Measurements from ENCODE around the gene ADGRD2.

ADGRD2 gene

DNA sequence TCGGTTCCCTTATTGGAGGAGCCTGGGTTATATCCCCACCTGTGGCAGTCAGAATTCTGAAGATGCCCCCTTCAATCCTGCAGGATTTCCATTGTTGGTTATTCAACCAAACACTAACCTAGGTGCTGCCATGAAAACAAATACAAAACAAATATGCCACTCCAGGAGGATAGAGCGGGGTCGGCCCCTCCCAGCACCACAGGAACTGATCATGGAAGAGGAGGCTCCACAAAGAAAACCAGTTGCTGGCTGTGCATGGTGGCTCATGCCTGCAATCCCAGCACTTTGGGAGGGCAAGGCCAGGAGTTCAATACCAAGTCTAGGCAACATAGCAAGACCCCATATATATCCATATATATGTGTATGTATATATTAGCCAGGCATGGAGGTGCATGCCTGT lies 13.2 kb upstream of the ADGRD2 start:
- no peak for DNase-seq (ENCODE audit: low spot score)

DNA sequence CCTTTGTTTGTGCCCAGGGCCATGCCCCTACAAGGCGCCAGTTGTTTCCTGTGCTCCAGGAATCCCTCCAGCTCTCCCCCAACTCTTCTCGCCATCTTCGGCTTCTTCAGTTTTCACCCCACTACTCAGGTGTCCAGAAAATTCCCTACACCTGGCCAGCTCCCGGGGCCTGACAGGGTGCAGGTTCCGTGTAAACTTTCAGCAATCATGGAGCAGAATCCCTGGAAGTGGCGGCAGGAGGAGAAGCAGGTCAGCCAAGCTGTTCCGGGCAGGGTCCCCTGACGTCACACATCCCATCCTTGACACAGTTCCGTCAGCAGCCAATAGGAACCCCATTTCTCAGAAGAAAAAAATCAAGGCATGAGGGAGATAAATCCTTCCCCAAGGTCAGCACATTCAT lies 12.2 kb upstream of the ADGRD2 start:
- no peak for DNase-seq (ENCODE audit: low spot score)

DNA sequence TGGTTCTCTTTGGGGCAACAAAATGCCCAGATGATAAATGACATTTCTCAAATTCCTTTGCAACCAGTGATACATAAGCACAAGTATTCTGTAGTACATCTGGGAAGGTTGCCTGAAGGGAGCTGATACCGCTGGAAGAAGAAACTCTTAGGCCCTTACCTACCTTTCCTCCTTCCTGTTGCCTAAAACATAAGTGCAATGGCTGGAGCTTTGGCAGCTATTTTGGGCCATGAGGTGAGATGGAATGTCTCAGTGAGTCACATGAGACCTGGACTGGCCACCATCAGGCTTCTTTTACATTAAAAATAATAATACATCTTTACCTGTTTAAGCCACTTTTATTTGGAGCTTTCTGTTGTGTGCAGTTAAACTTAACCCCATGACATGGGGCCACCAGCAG lies 11.2 kb upstream of the ADGRD2 start:
- no peak for DNase-seq (ENCODE audit: low spot score)

DNA sequence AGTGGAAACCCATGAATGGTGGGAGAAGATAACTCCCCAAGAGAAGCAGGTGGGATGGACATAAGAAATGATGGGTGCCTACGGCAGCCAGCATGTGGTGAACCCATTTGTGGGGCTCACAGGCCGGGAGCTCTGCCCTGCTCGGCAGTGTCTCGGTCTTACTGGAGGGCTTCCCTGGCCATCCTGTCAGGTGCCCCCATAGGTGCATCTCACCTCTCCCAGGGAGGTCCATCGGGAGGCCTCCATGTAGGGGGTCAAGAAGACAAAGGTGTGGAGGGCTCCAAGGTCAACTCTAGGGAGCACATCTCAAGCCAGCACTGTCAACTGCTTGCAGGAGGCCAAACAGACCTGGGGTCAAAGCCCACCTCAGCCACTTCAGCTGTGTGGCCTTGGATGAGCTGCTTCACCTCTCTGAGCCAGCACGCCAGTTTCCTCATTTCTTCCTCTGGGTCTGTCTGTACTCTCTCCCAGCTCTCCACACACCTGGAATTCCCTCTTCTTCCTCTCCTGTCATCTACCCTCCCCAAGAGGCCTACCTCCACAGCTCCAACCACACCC lies 10.5 kb upstream of the ADGRD2 start:
- no peak for DNase-seq (ENCODE audit: low spot score)

DNA sequence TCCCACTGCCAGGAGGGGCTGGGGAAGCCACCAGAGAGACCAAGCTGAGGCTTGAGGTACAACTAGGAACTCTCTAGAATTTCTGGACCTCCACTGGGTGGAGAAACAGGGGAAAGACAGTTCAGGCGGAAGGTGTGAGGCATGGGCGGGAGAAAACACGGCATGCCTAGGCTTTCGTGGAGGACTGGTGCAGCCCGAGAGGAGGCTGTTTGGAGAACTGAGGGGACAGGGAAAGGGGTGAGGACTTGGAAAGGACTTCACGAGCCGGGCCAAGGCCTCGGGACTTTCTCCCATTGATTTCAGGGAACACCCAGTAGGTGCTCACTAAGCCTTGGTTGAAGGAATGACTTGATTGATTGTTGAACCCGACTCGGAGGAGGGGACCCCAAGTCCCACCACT lies 9.5 kb upstream of the ADGRD2 start:
- no peak for DNase-seq (ENCODE audit: low spot score)

DNA sequence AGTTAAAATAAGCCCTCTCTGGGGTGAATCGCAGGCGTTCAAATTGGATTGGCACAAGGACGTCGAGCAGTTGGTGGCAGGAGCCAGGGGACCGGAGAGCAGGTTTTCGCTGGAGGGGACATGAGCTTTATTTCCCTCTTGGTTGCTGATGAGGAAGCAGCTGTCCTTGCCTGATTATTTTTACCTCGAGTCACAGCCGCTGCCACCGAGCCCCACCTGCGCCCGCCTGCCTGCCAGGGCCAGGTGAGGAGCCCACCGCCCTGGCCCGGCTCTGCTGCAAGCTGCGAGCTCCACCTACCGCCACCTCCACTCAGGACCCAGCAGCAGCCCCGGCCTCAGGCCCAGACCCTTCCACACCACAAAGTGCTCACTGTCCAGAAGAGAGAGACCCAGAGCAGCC lies 9.0 kb upstream of the ADGRD2 start:
- no peak for DNase-seq (ENCODE audit: low spot score)

DNA sequence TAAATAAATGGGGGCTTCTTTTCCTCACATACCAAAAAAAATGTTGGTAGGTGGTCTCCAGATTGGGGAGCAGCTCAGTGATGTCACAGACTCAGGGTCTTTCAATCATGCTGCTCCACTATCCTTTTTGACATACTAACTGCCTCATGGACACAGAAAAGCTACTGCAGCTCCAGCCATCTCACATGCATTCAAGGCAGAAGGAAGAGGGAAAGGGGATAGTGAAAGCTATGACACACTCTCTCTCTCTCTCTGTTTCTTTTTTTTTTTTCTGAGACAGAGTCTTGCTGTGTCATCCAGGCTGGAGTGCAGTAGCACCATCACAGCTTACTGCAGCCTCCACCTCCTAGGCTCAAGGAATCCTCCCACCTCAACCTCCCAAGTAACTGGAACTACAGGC lies 7.9 kb upstream of the ADGRD2 start:
- DNase-seq (ENCODE audit: low spot score): no peak

DNA sequence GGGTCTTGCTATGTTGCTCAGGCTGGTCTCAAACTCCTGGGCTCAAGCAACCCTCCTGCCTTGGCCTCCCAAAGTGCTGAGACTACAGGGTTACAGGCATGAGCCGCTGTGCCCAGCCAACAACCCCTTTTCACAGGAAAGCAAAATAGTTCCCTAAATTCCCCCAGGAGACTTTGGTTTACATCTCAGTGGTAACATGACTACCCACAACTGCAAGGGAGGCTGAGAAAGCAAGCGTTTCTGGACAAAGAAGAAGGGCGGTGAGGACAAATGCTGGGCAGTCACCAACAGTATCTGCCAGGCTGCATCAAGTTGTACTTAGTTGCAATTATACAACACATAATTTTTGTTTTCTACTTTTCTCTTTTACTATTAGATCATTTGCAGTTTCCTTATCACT lies 7.4 kb upstream of the ADGRD2 start:
- DNase-seq (ENCODE audit: low spot score): no peak

DNA sequence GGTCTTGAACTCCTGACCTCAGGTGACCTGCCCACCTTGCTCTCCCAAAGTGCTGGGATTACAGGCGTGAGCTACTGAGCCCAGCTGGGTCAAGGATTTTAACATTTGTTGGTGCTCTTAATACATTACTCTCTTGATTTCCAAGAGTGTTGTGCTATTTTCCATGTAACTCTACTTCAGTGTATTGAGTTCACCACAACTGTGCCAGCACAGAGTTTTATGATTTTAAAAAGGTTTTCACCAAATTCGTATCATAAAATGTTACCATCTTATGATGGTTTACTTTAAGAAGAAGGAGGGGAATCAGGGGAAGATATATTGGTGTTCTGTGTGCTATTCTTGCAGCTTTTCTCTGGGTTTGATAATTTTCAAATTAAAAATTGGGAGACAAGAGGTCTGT lies 6.6 kb upstream of the ADGRD2 start:
- no peak for DNase-seq (ENCODE audit: low spot score)

DNA sequence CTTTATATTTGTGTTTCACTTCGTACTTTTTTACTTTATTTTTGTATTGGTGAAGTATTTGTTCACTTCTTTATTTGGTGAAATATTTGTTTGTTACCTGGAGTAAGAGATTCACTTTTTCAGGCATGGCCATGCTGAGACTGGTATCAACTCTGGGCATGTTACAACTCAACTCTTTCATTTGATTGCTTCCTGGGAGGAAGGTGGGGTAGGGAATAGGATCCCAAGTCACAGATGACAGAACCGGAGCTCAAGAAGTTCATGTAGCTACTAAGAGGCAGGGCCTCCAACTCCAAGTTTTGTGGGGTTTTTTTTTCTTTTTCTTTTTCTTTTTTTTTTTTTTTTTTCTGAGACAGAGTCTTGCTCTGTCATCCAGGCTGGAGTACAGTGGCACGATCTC lies 6.1 kb upstream of the ADGRD2 start:
- no peak for DNase-seq (ENCODE audit: low spot score)

DNA sequence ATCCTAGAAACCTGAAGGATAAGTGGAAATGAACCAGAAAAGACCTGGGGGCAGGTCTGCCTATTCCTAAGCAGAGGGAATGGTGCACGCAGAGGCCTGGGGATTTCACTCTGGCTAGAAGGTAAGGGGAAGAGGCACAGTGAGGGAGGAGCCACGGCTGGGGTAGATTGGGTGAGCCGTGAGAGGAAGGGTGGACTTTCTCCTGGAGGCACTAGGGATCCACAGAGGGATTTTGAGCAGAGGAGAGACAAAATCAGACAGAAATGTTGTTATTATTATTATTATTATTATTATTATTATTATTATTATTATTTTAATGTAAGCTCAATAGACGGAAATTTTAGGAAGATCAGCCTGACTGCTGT lies 3.0 kb upstream of the ADGRD2 start:
- no peak for DNase-seq (ENCODE audit: low spot score)

DNA sequence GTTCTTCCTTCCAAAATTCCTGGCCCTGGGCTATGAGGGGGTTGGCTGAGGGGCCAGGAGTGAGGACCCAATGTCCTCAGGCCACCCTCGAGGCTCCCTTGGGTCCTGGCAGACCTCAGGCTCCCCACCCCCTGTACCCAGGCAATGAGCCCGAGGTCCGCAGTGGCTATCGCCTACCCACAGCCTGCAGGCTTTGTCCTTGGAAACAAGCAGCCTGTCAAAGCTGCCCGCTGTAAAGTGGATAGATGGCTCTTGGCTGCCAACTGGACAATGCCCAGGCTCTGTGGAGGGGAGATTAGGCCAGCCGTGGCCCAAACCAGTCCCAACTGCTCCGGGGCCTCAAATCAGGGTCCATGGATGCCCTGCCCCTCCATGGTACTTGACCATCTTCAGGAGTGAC lies 2.2 kb upstream of the ADGRD2 start:
- no peak for DNase-seq (ENCODE audit: low spot score)

DNA sequence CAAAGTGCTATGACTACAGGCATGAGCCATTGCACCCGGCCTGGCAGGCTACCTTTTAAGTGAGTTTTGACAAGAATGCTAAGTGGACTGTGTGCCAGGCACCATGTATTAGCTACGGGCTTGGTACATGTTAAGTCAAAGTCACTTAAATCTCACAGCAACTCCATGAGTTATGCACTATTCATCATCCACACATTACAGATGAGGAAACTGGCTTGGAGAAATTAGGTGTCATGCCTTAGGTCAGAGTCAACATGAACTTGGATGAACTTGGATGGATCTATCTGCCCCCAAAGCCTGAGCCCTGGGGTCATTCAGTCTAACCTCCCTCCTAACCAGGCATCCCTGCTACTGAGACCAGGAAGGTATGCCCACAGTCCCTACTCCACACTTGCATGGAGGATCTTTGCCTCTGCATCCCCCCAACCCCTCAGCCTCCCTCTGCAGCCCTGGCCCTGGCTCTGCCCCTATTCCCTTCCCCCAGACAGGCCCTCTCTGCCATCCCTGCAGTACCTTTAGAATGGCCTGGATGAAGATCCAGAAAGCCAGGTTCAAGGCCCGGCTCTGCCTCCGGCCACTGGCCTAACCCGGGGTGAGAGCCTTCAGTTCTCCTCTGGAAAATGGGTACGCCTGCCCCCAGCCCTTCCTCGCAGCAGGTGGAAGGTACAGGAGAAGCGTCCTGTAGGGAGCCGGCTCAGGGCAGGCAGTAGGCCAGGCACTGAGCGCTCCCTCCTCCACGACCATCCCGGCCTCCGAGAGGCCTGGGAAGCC lies 685 bp upstream of the ADGRD2 start:
- DNase-seq (ENCODE audit: low spot score): no peak

DNA sequence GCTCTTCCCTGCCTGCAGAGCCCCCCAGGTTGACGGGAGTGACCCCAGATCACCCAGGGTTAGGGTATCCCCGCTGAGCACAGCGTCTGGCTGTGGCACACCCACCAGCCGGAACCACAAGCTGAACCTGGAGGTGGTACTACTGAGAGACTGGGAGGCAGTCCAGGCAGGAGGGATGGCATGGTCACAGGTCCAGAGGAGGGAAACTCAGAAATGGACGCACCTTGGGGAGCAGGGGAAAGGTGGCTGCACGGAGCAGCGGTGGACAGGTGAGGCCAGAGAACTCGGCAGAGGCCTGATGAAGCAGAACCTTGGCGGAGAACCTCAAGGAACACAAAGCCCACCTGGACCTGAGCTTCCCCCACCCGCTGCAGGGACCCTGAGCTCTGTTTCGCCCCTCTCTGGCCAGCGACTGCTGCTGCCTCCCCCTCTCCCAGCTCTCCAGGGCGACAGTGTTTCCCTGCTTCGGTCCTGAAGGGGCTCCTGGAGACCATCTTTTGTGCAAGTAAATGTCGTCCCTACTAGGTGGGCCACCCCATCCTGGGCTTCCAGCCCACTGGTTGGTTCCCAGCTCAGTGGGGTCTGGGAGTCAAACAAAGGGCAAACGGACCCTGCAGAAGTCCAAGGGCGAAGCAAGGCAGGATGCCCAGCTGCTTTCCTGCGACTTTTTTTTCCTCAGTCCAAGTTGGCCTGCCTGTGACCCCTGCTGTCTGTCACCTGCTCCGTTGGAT lies 845 bp downstream of the ADGRD2 start:
- DNase-seq (ENCODE audit: low spot score): no peak

DNA sequence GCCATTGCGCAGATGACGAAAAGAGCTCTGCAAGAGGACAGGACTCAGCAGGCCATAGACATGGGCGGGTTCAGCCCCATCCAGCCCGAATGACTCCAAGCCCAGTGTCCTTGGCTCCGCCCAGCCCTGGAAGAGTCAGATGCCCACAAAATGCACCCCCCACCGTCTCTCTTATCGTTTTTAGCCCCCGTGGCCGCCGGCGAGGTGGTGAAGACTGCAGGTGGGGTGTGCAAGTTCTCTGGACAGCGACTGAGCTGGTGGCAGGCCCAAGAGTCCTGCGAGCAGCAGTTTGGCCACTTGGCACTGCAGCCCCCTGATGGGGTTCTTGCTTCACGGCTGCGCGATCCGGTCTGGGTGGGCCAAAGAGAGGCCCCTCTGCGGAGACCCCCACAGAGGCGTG lies 2.1 kb downstream of the ADGRD2 start:
- DNase-seq (ENCODE audit: low spot score): no peak

DNA sequence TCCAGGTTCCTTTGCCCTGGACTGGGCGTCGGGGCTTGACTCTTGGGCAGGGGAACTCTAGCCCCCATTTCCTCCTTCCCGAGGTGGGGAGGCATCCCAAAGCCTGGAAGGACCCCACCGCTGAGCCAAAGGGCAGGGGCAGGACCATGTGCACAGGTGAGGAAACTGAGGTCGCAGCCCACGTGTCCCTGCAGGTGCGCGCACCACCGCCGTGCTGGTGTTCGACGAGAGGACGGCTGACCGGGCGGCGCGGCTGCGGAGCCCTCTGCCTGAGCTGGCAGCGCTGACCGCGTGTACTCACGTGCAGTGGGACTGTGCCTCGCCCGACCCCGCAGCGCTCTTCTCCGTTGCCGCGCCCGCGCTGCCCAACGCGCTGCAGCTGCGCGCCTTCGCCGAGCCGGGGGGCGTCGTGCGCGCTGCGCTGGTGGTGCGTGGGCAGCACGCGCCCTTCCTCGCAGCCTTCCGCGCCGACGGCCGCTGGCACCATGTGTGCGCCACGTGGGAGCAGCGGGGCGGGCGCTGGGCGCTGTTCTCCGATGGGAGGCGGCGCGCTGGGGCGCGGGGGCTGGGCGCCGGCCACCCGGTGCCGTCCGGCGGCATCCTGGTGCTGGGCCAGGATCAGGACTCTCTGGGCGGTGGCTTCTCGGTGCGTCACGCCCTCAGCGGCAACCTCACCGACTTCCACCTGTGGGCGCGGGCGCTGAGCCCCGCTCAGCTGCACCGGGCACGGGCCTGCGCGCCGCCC lies 2.8 kb downstream of the ADGRD2 start:
- no peak for DNase-seq (ENCODE audit: low spot score)

DNA sequence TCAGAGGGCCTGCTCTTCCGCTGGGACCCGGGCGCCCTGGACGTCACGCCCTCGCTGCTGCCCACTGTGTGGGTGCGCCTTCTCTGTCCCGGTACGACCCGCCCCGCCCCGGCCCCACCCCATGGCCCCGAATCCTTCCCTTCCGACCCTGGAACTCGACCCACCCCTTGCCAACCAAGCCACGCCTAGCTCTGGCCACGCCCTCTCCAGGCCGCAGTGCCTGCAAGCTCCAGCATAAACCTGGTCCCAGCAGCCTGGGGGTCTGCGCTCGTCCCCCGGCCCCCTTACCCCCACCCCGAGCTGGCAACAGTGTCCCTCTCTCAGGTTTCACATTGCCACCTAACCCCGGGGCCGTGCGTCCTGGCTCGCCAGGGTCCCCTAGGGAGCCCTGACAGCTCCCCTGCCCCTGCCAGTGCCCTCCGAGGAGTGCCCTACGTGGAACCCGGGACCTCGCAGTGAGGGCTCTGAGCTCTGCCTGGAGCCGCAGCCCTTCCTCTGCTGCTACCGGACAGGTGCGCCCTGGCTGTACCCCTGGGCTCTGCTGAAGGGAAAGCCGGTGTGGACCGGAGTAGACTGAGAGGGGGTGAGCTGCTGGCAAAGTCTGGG lies 3.4 kb downstream of the ADGRD2 start:
- DNase-seq (ENCODE audit: low spot score): no peak

DNA sequence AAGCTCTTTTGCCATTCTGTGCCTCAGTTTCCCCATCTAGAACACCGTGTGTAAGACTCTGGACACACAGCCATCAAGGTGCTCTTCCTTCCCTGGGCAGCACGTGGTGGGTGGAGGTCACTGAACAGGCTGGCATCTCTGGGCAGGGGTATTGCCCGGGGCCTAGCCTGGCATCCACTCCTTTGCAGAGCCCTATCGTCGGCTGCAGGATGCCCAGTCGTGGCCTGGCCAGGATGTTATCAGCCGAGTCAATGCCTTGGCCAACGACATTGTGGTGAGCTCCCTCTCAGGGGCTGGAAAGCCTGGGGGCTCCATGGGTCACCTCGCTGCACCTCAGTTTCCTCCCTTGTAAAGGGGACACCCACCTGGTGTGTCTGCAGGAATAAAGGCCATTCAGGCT lies 4.0 kb downstream of the ADGRD2 start:
- DNase-seq (ENCODE audit: low spot score): no peak

DNA sequence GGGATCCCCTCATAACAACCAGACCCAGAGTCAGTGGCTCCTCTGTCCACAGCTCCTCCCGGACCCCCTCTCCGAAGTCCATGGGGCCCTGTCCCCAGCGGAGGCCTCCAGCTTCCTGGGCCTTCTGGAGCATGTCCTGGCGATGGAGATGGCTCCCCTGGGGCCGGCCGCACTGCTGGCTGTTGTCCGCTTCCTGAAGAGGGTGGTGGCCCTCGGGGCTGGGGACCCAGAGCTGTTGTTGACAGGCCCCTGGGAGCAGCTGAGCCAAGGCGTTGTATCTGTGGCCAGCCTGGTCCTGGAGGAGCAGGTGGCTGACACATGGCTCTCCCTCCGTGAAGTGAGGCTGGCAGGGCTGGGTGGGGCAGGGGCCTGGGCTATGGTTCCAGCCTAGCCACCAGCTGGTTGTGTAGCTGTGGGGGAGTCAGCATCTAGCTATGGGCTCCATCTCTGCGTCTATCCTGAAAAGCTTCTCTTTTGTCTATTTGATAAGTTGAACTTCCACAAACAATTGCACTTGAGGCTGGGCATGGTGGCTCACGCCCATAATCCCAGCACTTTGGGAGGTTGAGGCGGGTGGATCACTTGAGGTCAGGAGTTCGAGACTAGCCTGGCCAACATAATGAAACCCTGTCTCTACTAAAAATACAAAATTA lies 4.7 kb downstream of the ADGRD2 start:
- DNase-seq (ENCODE audit: low spot score): no peak

DNA sequence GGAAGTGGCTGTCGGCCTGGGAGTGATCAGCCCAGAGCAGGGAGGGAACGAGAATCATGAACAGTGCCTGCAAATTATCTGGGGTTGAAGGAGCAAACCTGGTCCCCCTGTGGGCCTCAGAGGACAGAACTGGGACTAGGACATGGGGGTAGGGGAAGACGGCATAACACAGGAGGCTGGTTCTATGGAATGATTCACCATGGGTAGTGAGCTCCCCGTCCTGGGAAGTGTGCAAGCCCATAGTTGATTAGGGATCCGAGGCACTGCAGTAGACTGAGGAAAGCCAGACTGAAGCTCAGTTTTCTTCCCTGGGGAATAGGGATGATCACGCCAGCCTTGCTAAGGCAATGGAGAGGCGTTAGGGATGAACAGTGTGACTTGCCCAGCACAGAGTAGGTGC lies 5.6 kb downstream of the ADGRD2 start:
- no peak for DNase-seq (ENCODE audit: low spot score)

DNA sequence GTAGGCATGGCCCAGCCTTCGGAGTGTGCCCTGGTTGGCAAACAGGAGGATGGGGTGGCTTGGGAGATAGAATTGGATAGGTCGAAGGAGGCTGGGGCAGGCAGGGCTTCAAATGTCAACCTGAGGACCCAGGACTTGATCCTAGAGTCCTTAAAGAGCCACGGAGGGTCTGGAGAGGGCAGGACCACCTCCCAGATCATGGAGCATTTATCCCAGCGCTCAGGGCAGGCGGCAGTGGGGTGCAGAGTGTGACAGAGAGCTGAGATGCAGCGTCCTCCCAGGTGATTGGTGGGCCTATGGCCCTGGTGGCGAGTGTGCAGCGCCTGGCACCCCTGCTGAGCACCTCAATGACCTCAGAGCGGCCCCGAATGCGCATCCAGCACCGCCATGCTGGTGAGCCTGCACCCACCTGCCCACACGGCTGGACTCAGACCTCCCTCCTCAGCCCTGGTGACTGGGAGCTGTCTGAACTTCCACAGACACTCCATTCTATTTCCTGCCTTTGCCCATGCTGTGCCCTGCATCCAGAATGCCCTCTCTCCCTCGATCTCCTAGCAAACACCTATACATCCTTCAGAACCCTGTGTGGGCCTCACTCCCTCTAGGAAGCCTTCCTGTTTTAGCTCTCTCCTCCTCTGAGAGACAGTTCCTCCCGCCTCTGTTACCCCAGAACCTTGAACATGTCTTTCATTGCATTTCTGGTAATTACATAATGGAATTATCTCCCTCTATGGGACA lies 6.3 kb downstream of the ADGRD2 start:
- no peak for DNase-seq (ENCODE audit: low spot score)

Data from COLO829 (cell line).